Muscle layer of colon (tissue), 2 donors: ENCODE measurements around the gene ADAM17.
A peak's percentile ranks its signal among the peaks of the same experiment; 100 is the strongest.
"Not testable (repeated sequence)": the region's sequence is repeated elsewhere in the genome, so short reads cannot be mapped to it uniquely, and the experiment has no call there.

Experiments
- H3K27ac ChIP-seq: one replicate; pipeline ENCODE4 v1.7.0; 2013; ENCODE audit warnings: low read depth, mild to moderate bottlenecking, low read length, moderate library complexity
- H3K27me3 ChIP-seq, 2 donors: one replicate each; pipeline ENCODE4 v1.7.0; 2013; ENCODE audit warnings: low read length in 2 of 2, mild to moderate bottlenecking in 2 of 2; ENCODE audit not compliant: insufficient read depth in 2 of 2, control insufficient read depth in 1 of 2
- H3K36me3 ChIP-seq: one replicate; pipeline ENCODE4 v1.7.0; 2013; ENCODE audit warnings: mild to moderate bottlenecking, low read length; ENCODE audit not compliant: insufficient read depth
- H3K4me1 ChIP-seq: one replicate; pipeline ENCODE4 v1.7.0; 2013; ENCODE audit warnings: mild to moderate bottlenecking, low read length; ENCODE audit not compliant: insufficient read depth
- H3K4me3 ChIP-seq, 2 donors: one replicate each; pipeline ENCODE4 v1.7.0; 2013; ENCODE audit warnings: low read length in 2 of 2, low read depth in 1 of 2, mild to moderate bottlenecking in 1 of 2, moderate library complexity in 1 of 2
- H3K9ac ChIP-seq: one replicate; pipeline ENCODE4 v1.7.0; 2013; ENCODE audit warnings: low read length
- H3K9me3 ChIP-seq: one replicate; pipeline ENCODE4 v1.7.0; 2013; ENCODE audit warnings: mild to moderate bottlenecking, low read length
- donor health status: abdominal sarcoma.
- donor health status: Adenocarcinoma of cecum.

The ADAM17 gene

GRCh38 chr2:9555297-9556120, at the start of gene ADAM17:
Gene ADAM17, minus strand, starts transcription at chr2:9555830. Its CDS starts 225 bp downstream, at chr2:9555605.
- Histone ChIP-seq H3K36me3 (no peaks in the 10 kb centered on the region), H3K9me3 (no peaks in the 10 kb centered on the region), H3K4me3 (peak within 1 kb of the TSS; percentile 95 to 99), H3K27ac (peak within 1 kb of the TSS; percentile 99), H3K4me1 (peaks cover 23% of the 10 kb centered on the region), H3K27me3 (no peaks in the 10 kb centered on the region), H3K9ac (peak within 1 kb of the TSS; percentile 95)

- no peak overlapping the region for H3K9ac ChIP-seq
- H3K9me3 ChIP-seq: no peaks in the 10 kb centered on the region
- no peak overlapping the region for H3K4me3 ChIP-seq
- no peaks in the 10 kb centered on the region for H3K27me3 ChIP-seq
- H3K36me3 ChIP-seq: peaks cover 3% of the 10 kb centered on the region
- H3K27ac ChIP-seq: no peak overlapping the region
- H3K4me1 ChIP-seq: no peaks in the 10 kb centered on the region
Measured at GRCh38 chr2:9602412-9602811, 46.8 kb upstream of the ADAM17 start.

- Histone ChIP-seq H3K27me3 (no peaks in the 10 kb centered on the region), H3K9me3 (no peaks in the 10 kb centered on the region), H3K4me1 (no peaks in the 10 kb centered on the region), H3K9ac (no peak overlapping the region), H3K36me3 (peaks cover 3% of the 10 kb centered on the region), H3K4me3 (no peak overlapping the region), H3K27ac (no peak overlapping the region)
Measured at GRCh38 chr2:9601397-9601796, 45.8 kb upstream of the ADAM17 start.

DNA sequence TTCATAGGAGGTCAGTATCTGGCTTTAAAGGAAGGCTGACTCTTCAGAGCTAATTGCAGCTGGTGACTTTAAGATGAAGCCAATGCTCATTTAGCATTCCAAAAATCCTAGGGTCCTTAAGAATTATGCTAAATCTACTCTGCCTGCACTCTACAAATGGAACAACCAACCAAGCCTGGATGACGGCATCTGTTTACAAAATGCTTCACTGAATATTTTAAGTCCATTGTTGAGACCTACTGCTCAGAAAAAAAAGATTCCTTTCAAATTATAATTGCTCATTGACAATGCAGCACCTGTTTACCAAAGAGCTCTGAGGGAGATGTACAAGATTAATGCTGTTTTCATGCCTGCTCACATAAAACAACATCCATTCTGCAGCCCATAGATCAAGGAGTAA, 43.8 kb upstream of the ADAM17 start:
- Histone ChIP-seq H3K4me1 (peaks cover 13% of the 10 kb centered on the region), H3K27me3 (no peaks in the 10 kb centered on the region), H3K9me3 (no peaks in the 10 kb centered on the region), H3K27ac (no peak overlapping the region), H3K36me3 (peaks cover 3% of the 10 kb centered on the region), H3K9ac (no peak overlapping the region), H3K4me3 (no peak overlapping the region)

DNA sequence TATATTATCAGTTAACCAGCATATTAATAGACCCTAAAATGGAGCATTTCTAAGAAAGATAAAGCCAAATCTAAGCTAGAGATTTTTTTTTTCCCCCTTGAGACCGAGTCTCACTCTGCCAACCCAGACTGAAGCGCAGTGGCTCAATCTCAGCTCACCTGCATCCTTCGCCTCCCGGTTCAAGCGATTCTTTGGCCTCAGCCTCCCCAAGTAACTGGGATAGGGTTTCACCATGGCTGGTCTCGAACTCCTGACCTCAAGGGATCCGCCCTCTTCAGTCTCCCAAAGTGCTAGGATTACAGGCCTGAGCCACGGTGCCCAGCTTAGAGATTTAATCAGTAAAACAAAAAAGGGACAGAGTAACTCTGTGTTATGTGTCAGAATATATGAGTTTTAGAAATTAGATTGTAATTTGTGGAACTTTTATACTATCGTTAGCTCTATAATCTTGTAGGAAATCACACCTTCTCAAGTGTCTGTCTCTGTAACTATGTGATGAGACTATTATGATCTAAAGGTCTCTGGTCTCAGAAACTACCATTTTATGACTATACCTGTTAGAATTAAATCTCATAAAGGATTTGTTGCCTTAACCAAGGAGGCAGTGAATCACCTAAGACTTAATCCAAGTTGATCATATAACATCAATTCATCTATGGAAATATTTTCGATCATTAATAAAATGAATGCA, 41.1 kb upstream of the ADAM17 start:
- H3K9ac ChIP-seq: no peak overlapping the region
- no peak overlapping the region for H3K27ac ChIP-seq
- peaks cover 3% of the 10 kb centered on the region for H3K36me3 ChIP-seq
- H3K4me1 ChIP-seq: peaks cover 19% of the 10 kb centered on the region
- H3K9me3 ChIP-seq: no peaks in the 10 kb centered on the region
- H3K4me3 ChIP-seq: no peak overlapping the region
- no peaks in the 10 kb centered on the region for H3K27me3 ChIP-seq

GRCh38 chr2:9595746-9596145, 40.1 kb upstream of the ADAM17 start:
- Histone ChIP-seq H3K27me3 (no peaks in the 10 kb centered on the region), H3K9me3 (no peaks in the 10 kb centered on the region), H3K4me3 (no peak overlapping the region), H3K36me3 (peaks cover 13% of the 10 kb centered on the region), H3K27ac (no peak overlapping the region), H3K9ac (no peak overlapping the region), H3K4me1 (peaks cover 19% of the 10 kb centered on the region)

- H3K27ac ChIP-seq: not testable (repeated sequence)
Measured at GRCh38 chr2:9595256-9595655, 39.6 kb upstream of the ADAM17 start.

GRCh38 chr2:9594366-9595054, 38.9 kb upstream of the ADAM17 start:
- H3K36me3 ChIP-seq: peaks cover 14% of the 10 kb centered on the region
- H3K9ac ChIP-seq: no peak overlapping the region
- H3K4me1 ChIP-seq: peaks cover 19% of the 10 kb centered on the region
- H3K27ac ChIP-seq: no peak overlapping the region
- no peaks in the 10 kb centered on the region for H3K9me3 ChIP-seq
- no peak overlapping the region for H3K4me3 ChIP-seq
- H3K27me3 ChIP-seq: no peaks in the 10 kb centered on the region

More at GRCh38 chr2:9595256-9595655, 39.6 kb upstream of the ADAM17 start:
- H3K9me3 ChIP-seq, H3K9ac ChIP-seq, H3K4me3 ChIP-seq, H3K27me3 ChIP-seq: not testable (repeated sequence)
- peaks cover 17% of the 10 kb centered on the region for H3K36me3 ChIP-seq
- peaks cover 19% of the 10 kb centered on the region for H3K4me1 ChIP-seq

DNA sequence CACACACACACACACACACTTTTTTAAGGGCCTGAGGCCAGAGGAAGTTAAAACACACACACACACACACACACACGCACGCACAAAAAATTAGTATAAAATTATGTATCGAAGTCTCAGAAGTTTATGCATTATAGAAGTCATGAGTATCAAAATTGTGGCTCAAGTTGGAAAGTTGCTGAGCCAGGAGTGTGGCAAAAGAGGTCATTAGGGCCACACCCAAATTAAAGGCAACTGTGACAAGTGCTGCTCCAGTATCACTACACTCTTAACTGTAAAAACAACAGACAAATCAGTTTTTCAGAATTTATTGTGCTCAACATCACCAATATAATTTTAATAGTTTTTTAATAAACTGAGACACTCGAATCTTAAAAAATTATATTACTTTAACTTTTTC, 38.3 kb upstream of the ADAM17 start:
- H3K27me3 ChIP-seq: no peaks in the 10 kb centered on the region
- no peak overlapping the region for H3K9ac ChIP-seq
- H3K4me3 ChIP-seq: no peak overlapping the region
- peaks cover 19% of the 10 kb centered on the region for H3K4me1 ChIP-seq
- H3K27ac ChIP-seq: no peak overlapping the region
- H3K9me3 ChIP-seq: no peaks in the 10 kb centered on the region
- H3K36me3 ChIP-seq: peaks cover 14% of the 10 kb centered on the region

DNA sequence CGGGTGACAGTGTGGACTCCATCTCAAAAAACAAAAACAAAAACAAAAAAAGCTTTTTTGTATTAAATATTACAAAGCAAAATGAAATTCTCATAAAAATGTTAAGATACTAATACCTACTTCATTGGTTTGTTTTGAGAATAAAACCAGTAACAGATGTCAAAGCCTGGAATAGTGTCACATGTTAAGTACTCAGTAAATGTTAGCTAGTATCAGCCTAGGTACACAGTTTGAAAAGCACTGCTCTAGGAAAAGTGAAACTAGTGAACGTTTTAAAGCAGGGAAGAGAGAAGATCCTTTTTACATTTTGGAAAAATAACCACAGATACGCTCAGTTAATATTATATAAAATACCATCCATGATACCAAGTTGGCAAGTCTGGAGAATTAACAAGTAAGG, 37.1 kb upstream of the ADAM17 start:
- Histone ChIP-seq H3K36me3 (peaks cover 14% of the 10 kb centered on the region), H3K4me3 (no peak overlapping the region), H3K27me3 (no peaks in the 10 kb centered on the region), H3K27ac (no peak overlapping the region), H3K4me1 (peaks cover 19% of the 10 kb centered on the region), H3K9ac (no peak overlapping the region), H3K9me3 (no peaks in the 10 kb centered on the region)

GRCh38 chr2:9590641-9591040, 35.0 kb upstream of the ADAM17 start:
- H3K9ac ChIP-seq: no peak overlapping the region
- H3K27ac ChIP-seq: no peak overlapping the region
- no peaks in the 10 kb centered on the region for H3K9me3 ChIP-seq
- H3K36me3 ChIP-seq: peaks cover 14% of the 10 kb centered on the region
- no peak overlapping the region for H3K4me3 ChIP-seq
- peaks cover 17% of the 10 kb centered on the region for H3K4me1 ChIP-seq
- H3K27me3 ChIP-seq: no peaks in the 10 kb centered on the region
